SH-SY5Y (cell line): ENCODE results near the gene MGME1.

Experiments used
- GATA2 ChIP-seq: IDR thresholded peaks from 2 replicates; pipeline ENCODE4 v1.6.1; 2011; ENCODE audit warnings: mild to moderate bottlenecking, low read depth, low read length
- GATA3 ChIP-seq: IDR thresholded peaks from 2 replicates; pipeline ENCODE4 v1.6.1; 2011; ENCODE audit warnings: low read depth, mild to moderate bottlenecking, low read length, moderate library complexity

The MGME1 gene

GRCh38 chr20:17987988-17988387 is 19.2 kb downstream of the MGME1 start:
- no peak for TF ChIP-seq GATA2
- no peak for TF ChIP-seq GATA3

GRCh38 chr20:17990278-17990972 is 21.6 kb downstream of the MGME1 start:
- no peak for TF ChIP-seq GATA2
- no peak for TF ChIP-seq GATA3

- TF ChIP-seq GATA3 (no peak), GATA2 (no peak)
Observed at GRCh38 chr20:17992224-17992637, 23.4 kb downstream of the MGME1 start.

DNA sequence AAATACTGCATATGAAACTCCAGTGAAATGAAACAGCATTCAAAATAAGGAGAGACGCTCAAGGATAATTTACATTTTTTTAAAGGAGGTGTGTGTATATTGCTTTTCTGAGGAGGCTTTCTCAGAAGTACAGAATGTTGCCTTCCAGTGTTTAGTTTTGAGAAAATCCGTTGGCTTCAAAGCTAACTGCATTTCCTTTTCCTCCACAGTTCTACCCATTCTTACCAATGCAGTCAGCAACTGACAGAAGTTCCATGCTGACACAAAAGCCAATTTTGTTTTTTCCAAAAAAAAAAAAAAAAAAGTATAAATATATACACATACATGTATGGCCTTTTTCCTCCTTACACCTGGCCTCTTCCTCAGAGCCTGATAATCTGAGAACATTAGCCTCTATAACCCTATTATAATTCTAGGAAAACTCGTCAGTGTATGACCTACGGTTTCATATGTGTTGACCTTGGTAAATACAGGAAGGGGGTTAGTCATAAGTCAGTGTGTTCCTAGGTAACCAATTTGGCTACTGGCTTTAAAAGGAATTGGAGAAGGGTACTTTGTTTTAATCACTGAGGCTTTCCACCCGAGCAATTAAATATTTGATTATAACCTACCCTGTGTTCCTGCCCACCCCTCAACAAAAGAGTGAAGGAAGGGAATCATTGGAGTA is 24.2 kb downstream of the MGME1 start:
- TF ChIP-seq GATA3 (no peak), GATA2 (no peak)

GRCh38 chr20:17993546-17993945 is 24.7 kb downstream of the MGME1 start:
- TF ChIP-seq GATA2, result no peak
- TF ChIP-seq GATA3, result no peak

DNA sequence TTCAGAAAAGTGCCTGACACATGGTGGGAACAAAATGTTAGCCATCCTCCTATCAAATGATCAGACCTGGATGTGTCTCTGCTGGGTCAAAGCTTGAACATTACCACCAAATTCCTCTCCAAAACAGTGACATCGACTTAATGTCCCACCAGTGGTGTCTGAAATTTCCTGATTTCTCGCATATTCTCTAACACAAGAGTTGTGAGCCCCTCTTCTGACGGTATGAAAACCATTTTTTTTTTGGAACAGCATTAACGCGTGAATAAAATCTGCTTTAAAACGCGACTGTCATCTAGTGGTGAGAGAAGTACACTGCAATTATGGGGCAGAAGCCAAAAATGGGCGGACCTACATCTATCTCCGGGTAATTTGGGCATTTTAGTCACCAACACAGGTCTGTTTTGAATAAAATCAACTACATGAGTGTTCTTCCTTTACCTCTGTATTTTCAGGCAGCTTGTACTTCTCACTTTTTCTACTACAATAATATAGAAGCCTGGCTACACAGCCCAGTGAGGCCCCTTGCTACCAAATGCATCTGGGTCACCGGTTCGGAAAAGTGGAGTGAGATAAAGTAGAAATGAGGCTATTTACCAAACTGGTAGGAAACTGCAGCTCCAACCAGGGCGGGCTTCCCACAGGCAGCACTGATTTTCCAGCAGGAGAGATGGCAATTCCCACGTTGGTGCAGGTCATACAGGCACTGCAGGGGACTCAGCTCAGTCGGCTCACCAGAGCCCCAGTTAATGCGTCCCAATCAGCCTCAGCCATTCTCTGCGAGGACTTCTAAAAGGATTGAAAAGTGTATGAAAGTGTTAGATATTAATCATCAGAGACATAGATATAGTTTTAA is 27.4 kb downstream of the MGME1 start:
- TF ChIP-seq GATA3, result no peak
- no peak for TF ChIP-seq GATA2

DNA sequence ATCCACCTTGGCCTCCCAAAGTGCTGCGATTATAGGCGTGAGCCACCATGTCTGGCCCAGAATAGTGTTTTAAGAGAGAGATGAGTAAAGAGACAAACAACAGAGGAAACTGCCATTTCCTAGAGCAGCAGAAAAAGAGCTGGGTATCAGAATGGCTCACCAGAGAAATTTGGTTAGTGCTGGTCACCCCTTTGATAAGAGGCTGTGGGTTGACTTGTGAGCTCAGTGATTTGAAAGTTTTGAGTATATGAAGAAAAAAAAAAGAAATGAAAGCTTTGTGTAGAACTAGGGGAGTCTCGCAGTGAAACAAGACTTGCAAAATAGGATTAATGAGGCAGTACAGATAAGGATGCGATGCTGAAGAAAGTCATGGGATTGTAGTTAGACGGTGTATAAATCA is 29.6 kb downstream of the MGME1 start:
- TF ChIP-seq GATA3 (no peak), GATA2 (no peak)

- TF ChIP-seq GATA3 (no peak), GATA2 (no peak)
Observed at GRCh38 chr20:17999566-17999965, 30.7 kb downstream of the MGME1 start.

DNA sequence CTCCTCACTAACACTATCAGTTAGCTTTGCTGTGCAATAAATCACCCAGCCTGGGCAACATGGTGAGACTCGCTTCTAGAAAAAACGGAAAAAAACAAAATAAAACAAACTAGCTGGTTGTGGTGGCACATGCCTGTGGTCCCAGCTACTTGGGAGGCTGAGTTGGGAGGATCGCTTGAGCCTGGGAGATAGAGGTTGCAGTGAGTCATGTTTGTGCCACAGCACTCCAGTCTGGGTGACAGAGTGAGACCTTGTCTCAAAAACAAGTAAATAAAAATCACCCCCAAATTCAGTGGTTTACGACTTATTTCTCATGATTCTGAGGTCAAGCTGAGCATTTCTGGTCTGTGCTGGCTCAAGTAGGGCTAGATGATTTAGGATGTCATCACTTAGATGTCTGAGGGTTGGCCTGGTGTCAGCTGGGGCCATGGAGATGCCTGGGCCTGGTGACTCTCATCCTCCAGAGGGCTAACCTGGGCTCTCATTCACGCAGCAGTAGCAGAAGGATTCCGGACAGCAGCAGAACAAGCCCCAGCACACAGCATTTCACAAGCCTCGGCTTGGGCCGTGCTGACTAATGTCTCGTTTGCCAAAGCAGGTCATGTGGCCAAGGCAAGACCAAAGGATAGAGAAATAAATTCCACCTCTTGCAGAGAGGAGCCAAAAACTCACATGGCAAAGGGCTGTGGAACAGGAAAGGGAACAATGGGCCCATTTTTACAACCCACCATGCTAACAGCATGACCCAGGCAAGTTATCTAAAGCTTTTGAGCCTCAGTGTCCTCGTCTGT is 32.5 kb downstream of the MGME1 start:
- TF ChIP-seq GATA3 (no peak), GATA2 (no peak)

DNA sequence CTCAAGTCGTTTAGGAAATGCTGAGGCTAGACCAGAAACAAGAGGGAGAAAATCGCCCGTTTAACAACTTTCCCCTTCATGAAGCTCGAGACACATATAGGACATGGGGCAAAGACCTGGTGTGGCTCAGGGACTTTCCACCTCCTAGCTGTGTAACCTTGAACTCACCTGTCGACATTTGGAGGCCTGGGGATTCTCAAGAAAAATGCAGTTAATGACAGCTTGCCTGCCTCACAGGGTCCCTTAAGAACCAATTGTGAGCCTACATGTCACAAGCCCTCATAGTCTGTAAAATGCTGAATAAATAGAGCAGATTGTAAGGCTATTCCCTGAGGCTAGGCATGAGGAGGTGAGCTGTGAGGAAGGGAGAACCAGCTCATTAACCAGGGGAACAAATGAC is 35.1 kb downstream of the MGME1 start:
- TF ChIP-seq GATA2 (no peak), GATA3 (no peak)

DNA sequence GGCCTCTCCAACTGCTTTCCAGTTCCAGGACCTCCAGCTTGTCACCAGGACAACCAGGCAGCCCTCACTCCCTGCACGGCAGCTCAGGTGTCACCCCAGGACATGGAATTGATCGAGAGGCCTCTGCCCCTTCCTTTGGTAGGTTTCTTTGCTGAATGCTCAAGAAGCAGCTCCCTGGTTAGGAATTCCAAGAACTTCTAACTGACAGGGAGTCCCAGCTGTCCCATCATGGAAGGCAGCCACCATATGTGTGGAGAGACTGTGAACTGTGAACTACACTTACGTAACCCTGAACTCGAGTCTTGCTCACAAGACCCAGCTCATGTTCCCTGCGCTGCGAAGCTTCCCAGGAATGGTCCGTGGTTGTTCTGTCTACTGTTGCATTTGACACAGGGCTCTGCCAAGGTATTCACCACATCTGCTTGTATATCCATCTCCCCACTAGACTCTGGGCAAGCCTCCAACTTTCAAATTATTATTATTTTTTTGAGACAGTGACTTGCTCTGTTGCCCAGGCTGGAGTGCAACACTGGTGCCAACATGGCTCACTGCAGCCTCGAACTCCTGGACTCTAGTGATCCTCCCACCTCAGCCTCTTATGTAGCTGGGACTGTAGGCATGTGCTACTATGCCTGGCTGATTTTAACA is 35.7 kb downstream of the MGME1 start:
- TF ChIP-seq GATA3, result no peak
- no peak for TF ChIP-seq GATA2

- TF ChIP-seq GATA2 (no peak), GATA3 (no peak)
Observed at GRCh38 chr20:18005170-18005989, 36.6 kb downstream of the MGME1 start.

DNA sequence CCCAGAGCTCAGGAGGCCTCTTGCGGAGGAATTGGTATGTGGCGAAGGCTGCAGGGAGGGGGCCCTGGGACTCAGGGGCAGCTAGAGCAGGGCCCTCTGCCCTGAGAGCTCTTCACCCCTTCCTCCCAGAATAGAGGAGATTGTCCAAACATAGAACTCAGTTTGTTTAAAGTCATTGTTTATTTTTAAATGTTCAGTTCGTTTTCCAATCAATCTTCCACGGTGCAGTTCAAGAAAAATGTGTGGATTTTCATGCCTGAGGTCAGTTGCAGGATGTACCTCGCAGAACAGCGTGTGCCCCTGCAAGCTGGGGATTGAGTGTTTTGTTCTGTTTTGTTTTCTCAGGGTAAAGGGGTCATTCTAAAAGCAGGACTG is 37.2 kb downstream of the MGME1 start:
- TF ChIP-seq GATA2 (no peak), GATA3 (no peak)

DNA sequence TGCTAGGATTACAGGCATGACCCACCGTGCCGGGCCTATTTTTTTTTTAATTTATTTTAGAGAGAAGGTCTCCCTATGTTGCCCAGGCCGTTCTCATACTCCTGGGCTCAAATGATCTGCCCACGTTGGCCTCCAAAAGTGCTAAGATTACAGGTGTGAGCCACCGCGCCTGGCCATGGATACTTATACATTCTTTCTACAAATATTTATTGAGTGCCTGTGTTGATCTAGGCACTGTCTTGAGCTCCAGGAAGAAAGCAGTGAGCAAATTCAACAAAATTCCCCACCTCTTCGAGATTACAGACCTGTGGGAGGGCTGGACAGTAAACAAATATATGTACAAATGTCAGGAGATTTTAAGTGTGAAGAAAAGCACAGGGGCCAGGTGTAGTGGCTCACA is 37.9 kb downstream of the MGME1 start:
- TF ChIP-seq GATA3 (no peak), GATA2 (no peak)
